Glutamatergic neuron (in vitro differentiated cells): ENCODE data around the gene LAMA3. TPM values are rescaled to one million over a fixed set of nuclear protein-coding genes. Genes with fewer than 3 reads are reported as not detected.

Source experiments
- DNase-seq: peaks from one replicate; pipeline ENCODE4 v3.0.0; 2022
- H3K27ac Mint-ChIP-seq: one replicate; pipeline ENCODE4 v1.8.0; 2020; ENCODE audit warnings: mild to moderate bottlenecking, mixed read lengths, inconsistent platforms; ENCODE audit not compliant: unreplicated experiment
- H3K27me3 Mint-ChIP-seq: one replicate; pipeline ENCODE4 v1.8.0; 2020; ENCODE audit warnings: mild to moderate bottlenecking, moderate library complexity, mixed read lengths, inconsistent platforms; ENCODE audit not compliant: unreplicated experiment
- H3K36me3 Mint-ChIP-seq: one replicate; pipeline ENCODE4 v1.8.0; 2020; ENCODE audit warnings: mild to moderate bottlenecking, mixed read lengths, inconsistent platforms; ENCODE audit not compliant: unreplicated experiment
- H3K4me1 Mint-ChIP-seq: one replicate; pipeline ENCODE4 v1.8.0; 2020; ENCODE audit warnings: mild to moderate bottlenecking, low read depth, mixed read lengths, inconsistent platforms; ENCODE audit not compliant: unreplicated experiment
- H3K4me3 Mint-ChIP-seq: one replicate; pipeline ENCODE4 v1.8.0; 2020; ENCODE audit warnings: mild to moderate bottlenecking, mixed read lengths, inconsistent platforms; ENCODE audit not compliant: unreplicated experiment
- H3K9me3 Mint-ChIP-seq: one replicate; pipeline ENCODE4 v1.8.0; 2020; ENCODE audit warnings: mild to moderate bottlenecking, moderate library complexity, mixed read lengths, inconsistent platforms; ENCODE audit not compliant: unreplicated experiment
- total RNA-seq: library from RNA; stranded (reverse); fragmentation: NEBNext Ultra II Directional; extraction: Animal tissue kit (Norgen Biotek cat#: 25700); gene quantifications from one replicate; pipeline ENCODE4 v1.2.1, GENCODE V29; 2021; ENCODE audit not compliant: unreplicated experiment
- TF ChIP-seq, protein P1 (sequence below): fragments of 200-600 bp; sonication (generic); IDR thresholded peaks from one replicate; pipeline ENCODE4 v1.5.0; 2021; ENCODE audit not compliant: partially characterized antibody, unreplicated experiment

LAMA3 gene
- total RNA-seq, 1 donor from 2014 or later = 2.1 TPM

- TF ChIP-seq, protein P1, sequence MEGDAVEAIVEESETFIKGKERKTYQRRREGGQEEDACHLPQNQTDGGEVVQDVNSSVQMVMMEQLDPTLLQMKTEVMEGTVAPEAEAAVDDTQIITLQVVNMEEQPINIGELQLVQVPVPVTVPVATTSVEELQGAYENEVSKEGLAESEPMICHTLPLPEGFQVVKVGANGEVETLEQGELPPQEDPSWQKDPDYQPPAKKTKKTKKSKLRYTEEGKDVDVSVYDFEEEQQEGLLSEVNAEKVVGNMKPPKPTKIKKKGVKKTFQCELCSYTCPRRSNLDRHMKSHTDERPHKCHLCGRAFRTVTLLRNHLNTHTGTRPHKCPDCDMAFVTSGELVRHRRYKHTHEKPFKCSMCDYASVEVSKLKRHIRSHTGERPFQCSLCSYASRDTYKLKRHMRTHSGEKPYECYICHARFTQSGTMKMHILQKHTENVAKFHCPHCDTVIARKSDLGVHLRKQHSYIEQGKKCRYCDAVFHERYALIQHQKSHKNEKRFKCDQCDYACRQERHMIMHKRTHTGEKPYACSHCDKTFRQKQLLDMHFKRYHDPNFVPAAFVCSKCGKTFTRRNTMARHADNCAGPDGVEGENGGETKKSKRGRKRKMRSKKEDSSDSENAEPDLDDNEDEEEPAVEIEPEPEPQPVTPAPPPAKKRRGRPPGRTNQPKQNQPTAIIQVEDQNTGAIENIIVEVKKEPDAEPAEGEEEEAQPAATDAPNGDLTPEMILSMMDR = no peak
- no peak overlapping the region for H3K27ac Mint-ChIP-seq
- no peaks in the 10 kb centered on the region for H3K36me3 Mint-ChIP-seq
- H3K4me3 Mint-ChIP-seq = no peak overlapping the region
- H3K27me3 Mint-ChIP-seq = peaks cover 1% of the 10 kb centered on the region
- peaks cover 1% of the 10 kb centered on the region for H3K9me3 Mint-ChIP-seq
- DNase-seq = no peak
- peaks cover 2% of the 10 kb centered on the region for H3K4me1 Mint-ChIP-seq
Measured at GRCh38 chr18:23650968-23651927, 38.0 kb upstream of the LAMA3 start.

GRCh38 chr18:23652232-23652631, 37.0 kb upstream of the LAMA3 start:
- Mint-ChIP-seq H3K36me3 (no peaks in the 10 kb centered on the region), H3K27ac (no peak overlapping the region), H3K4me3 (no peak overlapping the region), H3K9me3 (peaks cover 1% of the 10 kb centered on the region), H3K4me1 (peaks cover 2% of the 10 kb centered on the region), H3K27me3 (peaks cover 5% of the 10 kb centered on the region)
- no peak for DNase-seq
- TF ChIP-seq, protein P1 = no peak

GRCh38 chr18:23658285-23658684, 31.0 kb upstream of the LAMA3 start:
- TF ChIP-seq, protein P1 = no peak
- H3K4me3 Mint-ChIP-seq = no peak overlapping the region
- H3K27me3 Mint-ChIP-seq = peaks cover 19% of the 10 kb centered on the region
- DNase-seq = no peak
- H3K9me3 Mint-ChIP-seq = peaks cover 2% of the 10 kb centered on the region
- peaks cover 2% of the 10 kb centered on the region for H3K4me1 Mint-ChIP-seq
- H3K36me3 Mint-ChIP-seq = peaks cover 5% of the 10 kb centered on the region
- H3K27ac Mint-ChIP-seq = no peak overlapping the region

GRCh38 chr18:23661735-23662308, 27.4 kb upstream of the LAMA3 start:
- H3K27ac Mint-ChIP-seq = no peak overlapping the region
- peaks cover 5% of the 10 kb centered on the region for H3K36me3 Mint-ChIP-seq
- no peak for DNase-seq
- H3K4me1 Mint-ChIP-seq = peaks cover 2% of the 10 kb centered on the region
- peaks cover 20% of the 10 kb centered on the region for H3K27me3 Mint-ChIP-seq
- peak overlapping the region; percentile 70 for H3K4me3 Mint-ChIP-seq
- H3K9me3 Mint-ChIP-seq = peaks cover 2% of the 10 kb centered on the region
- TF ChIP-seq, protein P1 = no peak
